ENCODE data around the gene TMEM37. TPM values are rescaled to one million over a fixed set of nuclear protein-coding genes. Genes with fewer than 3 reads are reported as not detected.

TMEM37 gene
- total and polyA plus RNA-seq, 2 of the 13 experiments (the other 11 are each of a cell fraction or from before 2014, with no cell fraction given), result 37.7 to 115 TPM

GRCh38 chr2:119476301-119477112, 44.9 kb downstream of the TMEM37 start (continued):
- TF ChIP-seq ZSCAN20 (CRISPR knock-in tag; IDR thresholded peaks at IDR 0.05; ENCODE audit: borderline replicate concordance) (no peak), NAIF1 (CRISPR knock-in tag; IDR thresholded peaks at IDR 0.05; ENCODE audit: borderline replicate concordance) (no peak), ZNF749 (CRISPR knock-in tag; IDR thresholded peaks at IDR 0.05; ENCODE audit: borderline replicate concordance) (peak; percentile 58; the same call in 1 of the 2 replicates), SRSF9 (IDR thresholded peaks at IDR 0.05; ENCODE audit: borderline replicate concordance, insufficient read depth, low read depth, low read length, poor library complexity, severe bottlenecking) (no peak), ZNF205 (CRISPR knock-in tag; IDR thresholded peaks at IDR 0.05) (peak; percentile 73), RFXAP (CRISPR knock-in tag; IDR thresholded peaks at IDR 0.05; ENCODE audit: borderline replicate concordance) (no peak), IKZF1 (IDR thresholded peaks at IDR 0.05) (no peak), EP300 (IDR thresholded peaks at IDR 0.05; ENCODE audit: low read depth in 2 of 2, low read length in 2 of 2) (no peak), EP300 (CRISPR knock-in tag; IDR thresholded peaks at IDR 0.05; ENCODE audit: borderline replicate concordance) (no peak), ZNF678 (CRISPR knock-in tag; IDR thresholded peaks at IDR 0.05) (no peak), ZBTB4 (CRISPR knock-in tag; IDR thresholded peaks at IDR 0.05; ENCODE audit: borderline replicate concordance) (peak; percentile 80; the same call in 1 of the 2 replicates), SRSF1 (optimal IDR thresholded peaks at IDR 0.05; ENCODE audit: low read depth, low read length) (no peak), ZNF614 (CRISPR knock-in tag; IDR thresholded peaks at IDR 0.05; ENCODE audit: borderline replicate concordance) (peak; percentile 67; the same call in 1 of the 2 replicates), ELK4 (CRISPR knock-in tag; IDR thresholded peaks at IDR 0.05; ENCODE audit: borderline replicate concordance) (no peak), ZSCAN31 (CRISPR knock-in tag; IDR thresholded peaks at IDR 0.05; ENCODE audit: low read depth) (no peak), ZNF264 (CRISPR knock-in tag; IDR thresholded peaks at IDR 0.05) (no peak), PAXIP1 (CRISPR knock-in tag; conservative IDR thresholded peaks at IDR 0.05) (0 out of 2 replicates have a peak, but pooled peaks have one; percentile 40), ZFAT (CRISPR knock-in tag; conservative IDR thresholded peaks at IDR 0.05) (no peak), ZNF713 (CRISPR knock-in tag; IDR thresholded peaks at IDR 0.05) (0 out of 2 replicates have a peak, but pooled peaks have one; percentile 62), WIZ (CRISPR knock-in tag; IDR thresholded peaks at IDR 0.05) (no peak), GLI4 (CRISPR knock-in tag; IDR thresholded peaks at IDR 0.05; ENCODE audit: borderline replicate concordance) (no peak)

All from HepG2 (cell line).